IgD-negative memory B cell (primary cell): Measurements from ENCODE around the gene VPS37D. TPM values are rescaled to one million over a fixed set of nuclear protein-coding genes. Genes with fewer than 3 reads are reported as not detected.

Source experiments
- H3K27ac Mint-ChIP-seq, 3 donors: one replicate each; pipeline ENCODE4 v1.8.0; 2020 to 2022; ENCODE audit warnings: mild to moderate bottlenecking in 3 of 3, mixed read lengths in 3 of 3, moderate library complexity in 1 of 3
- H3K27me3 Mint-ChIP-seq: one replicate; pipeline ENCODE4 v1.8.0; 2021; ENCODE audit warnings: mixed read lengths
- H3K36me3 Mint-ChIP-seq: one replicate; pipeline ENCODE4 v1.8.0; 2020; ENCODE audit warnings: mild to moderate bottlenecking, mixed read lengths
- H3K4me1 Mint-ChIP-seq, 3 donors: one replicate each; pipeline ENCODE4 v1.8.0; 2020 to 2022; ENCODE audit warnings: mixed read lengths in 3 of 3, mild to moderate bottlenecking in 1 of 3
- H3K4me3 Mint-ChIP-seq, 4 donors: one replicate each; pipeline ENCODE4 v1.8.0; 2020 to 2022; ENCODE audit warnings: mild to moderate bottlenecking in 4 of 4, mixed read lengths in 4 of 4, moderate library complexity in 3 of 4
- H3K9me3 Mint-ChIP-seq, 3 donors: one replicate each; pipeline ENCODE4 v1.8.0; 2020 to 2021; ENCODE audit warnings: mixed read lengths in 3 of 3, mild to moderate bottlenecking in 1 of 3
- polyA plus RNA-seq: library from polyadenylated mRNA; unstranded; fragments of 300-500 nt; fragmentation: Illumina TruSeq; gene quantifications from one replicate; pipeline ENCODE4 v1.2.3, GENCODE V29; 2021

The VPS37D gene
- polyA plus RNA-seq, 1 donor from 2014 or later, result 0.39 TPM

DNA sequence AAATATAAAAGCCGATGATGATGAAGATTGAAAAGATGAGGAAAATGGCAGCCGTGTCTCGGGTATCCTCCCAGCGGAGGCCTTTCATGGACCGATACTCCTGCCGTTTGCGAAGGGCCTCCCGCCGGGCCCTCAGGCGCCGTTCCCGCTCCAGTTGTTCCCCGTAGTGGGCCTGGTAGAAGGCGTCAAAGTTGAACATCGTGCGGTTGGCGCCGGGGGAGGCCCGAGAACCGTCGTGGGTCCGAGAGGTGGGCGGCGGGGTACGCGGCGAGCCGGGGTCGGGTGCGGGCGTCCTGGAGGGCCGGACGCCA is 15.1 kb downstream of the VPS37D start:
- H3K4me1 Mint-ChIP-seq, result peaks cover 16 to 18% (median 18%) of the 10 kb centered on the region in 3 donors
- no peaks in the 10 kb centered on the region for H3K27me3 Mint-ChIP-seq
- H3K27ac Mint-ChIP-seq, result peak overlapping the region; percentile 23 to 96 (median 96)
- H3K36me3 Mint-ChIP-seq, result no peaks in the 10 kb centered on the region
- peak overlapping the region; percentile 97 to 99 (median 98) for H3K4me3 Mint-ChIP-seq
- no peaks in the 10 kb centered on the region for H3K9me3 Mint-ChIP-seq

- H3K4me3 Mint-ChIP-seq, result peak within 1 kb of the TSS; percentile 97 to 99 (median 98)
- peak within 1 kb of the TSS; percentile 93 to 96 (median 96) for H3K27ac Mint-ChIP-seq
- no peaks in the 10 kb centered on the region for H3K9me3 Mint-ChIP-seq
- H3K27me3 Mint-ChIP-seq, result no peaks in the 10 kb centered on the region
- H3K36me3 Mint-ChIP-seq, result no peaks in the 10 kb centered on the region
- H3K4me1 Mint-ChIP-seq, result peaks cover 16 to 18% (median 18%) of the 10 kb centered on the region in 3 donors
Measured at GRCh38 chr7:73683056-73683787, 15.6 kb downstream of the VPS37D start, which contains the start of the genes BUD23 and DNAJC30. Gene BUD23 (plus strand): TSS chr7:73683597. CDS start chr7:73683626, 29 bp downstream. Gene DNAJC30 (minus strand): TSS chr7:73683453. CDS start chr7:73683423, 30 bp downstream.

- H3K4me1 Mint-ChIP-seq, result peaks cover 16 to 22% (median 17%) of the 10 kb centered on the region in 3 donors
- no peaks in the 10 kb centered on the region for H3K27me3 Mint-ChIP-seq
- H3K9me3 Mint-ChIP-seq, result no peaks in the 10 kb centered on the region
- H3K4me3 Mint-ChIP-seq, result peak overlapping the region; percentile 97 to 99 (median 98)
- peak overlapping the region; percentile 93 to 96 (median 96) for H3K27ac Mint-ChIP-seq
- H3K36me3 Mint-ChIP-seq, result peaks cover 4% of the 10 kb centered on the region
Measured at GRCh38 chr7:73683788-73684693, 16.4 kb downstream of the VPS37D start.

DNA sequence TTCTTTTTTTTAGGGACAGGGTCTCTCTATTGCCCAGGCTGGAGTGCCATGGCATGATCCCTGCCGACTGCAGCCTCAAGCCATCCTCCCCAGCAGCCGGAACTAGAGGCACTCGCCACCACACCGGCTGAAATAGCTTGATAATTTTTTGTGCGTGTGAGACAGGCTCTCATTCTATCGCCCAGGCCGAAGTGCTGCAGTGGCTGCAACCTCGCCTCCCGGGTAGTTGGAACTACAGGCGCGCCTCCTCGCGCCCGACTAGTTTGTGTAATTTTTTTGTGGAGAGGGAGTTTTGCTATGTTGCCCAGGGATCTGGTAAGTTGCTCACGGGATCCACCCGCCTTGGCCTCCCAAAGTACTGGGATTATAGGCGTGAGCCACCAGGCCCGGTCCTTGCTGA is 17.7 kb downstream of the VPS37D start:
- Mint-ChIP-seq H3K4me3 (peak overlapping the region; percentile 39 to 98 (median 64)), H3K27me3 (no peaks in the 10 kb centered on the region), H3K4me1 (peaks cover 16 to 27% (median 23%) of the 10 kb centered on the region in 3 donors), H3K27ac (peak overlapping the region in 1 of 3 donors; percentile 45), H3K36me3 (peaks cover 4% of the 10 kb centered on the region), H3K9me3 (no peaks in the 10 kb centered on the region)

DNA sequence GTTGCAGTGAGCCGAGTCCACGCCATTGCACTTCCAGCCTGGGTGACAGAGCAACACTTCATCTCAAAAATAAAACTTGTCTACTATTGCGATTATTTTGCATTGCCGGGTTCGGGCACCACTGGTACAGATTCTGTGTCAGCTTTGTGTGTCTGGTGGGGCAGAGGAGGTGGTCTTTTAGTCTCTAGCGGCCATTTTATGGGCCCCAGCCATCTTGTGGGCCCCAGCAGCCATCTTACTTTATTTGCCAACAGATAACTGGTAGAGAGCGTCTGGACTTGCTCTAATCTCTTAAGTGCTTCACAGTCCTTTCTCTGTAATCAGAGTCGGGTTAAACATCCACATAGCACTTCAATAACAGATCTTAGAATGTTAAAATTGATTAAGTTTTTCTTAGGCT is 20.7 kb downstream of the VPS37D start:
- Mint-ChIP-seq H3K36me3 (peaks cover 10% of the 10 kb centered on the region), H3K4me3 (no peak overlapping the region), H3K27me3 (no peaks in the 10 kb centered on the region), H3K4me1 (peaks cover 6 to 13% (median 12%) of the 10 kb centered on the region in 3 donors), H3K9me3 (no peaks in the 10 kb centered on the region), H3K27ac (peak overlapping the region in 1 of 3 donors; percentile 44)

GRCh38 chr7:73690646-73691045 is 23.0 kb downstream of the VPS37D start:
- H3K4me1 Mint-ChIP-seq, result peaks cover 0 to 10% (median 9%) of the 10 kb centered on the region in 3 donors
- H3K9me3 Mint-ChIP-seq, result no peaks in the 10 kb centered on the region
- H3K4me3 Mint-ChIP-seq, result no peak overlapping the region
- H3K36me3 Mint-ChIP-seq, result peaks cover 10% of the 10 kb centered on the region
- H3K27ac Mint-ChIP-seq, result no peak overlapping the region
- no peaks in the 10 kb centered on the region for H3K27me3 Mint-ChIP-seq

- no peak overlapping the region for H3K27ac Mint-ChIP-seq
- no peak overlapping the region for H3K4me3 Mint-ChIP-seq
- H3K9me3 Mint-ChIP-seq, result no peaks in the 10 kb centered on the region
- peaks cover 0 to 2% (median 0%) of the 10 kb centered on the region in 3 donors for H3K4me1 Mint-ChIP-seq
- peaks cover 11% of the 10 kb centered on the region for H3K36me3 Mint-ChIP-seq
- no peaks in the 10 kb centered on the region for H3K27me3 Mint-ChIP-seq
Measured at GRCh38 chr7:73696372-73696771, 28.7 kb downstream of the VPS37D start.

DNA sequence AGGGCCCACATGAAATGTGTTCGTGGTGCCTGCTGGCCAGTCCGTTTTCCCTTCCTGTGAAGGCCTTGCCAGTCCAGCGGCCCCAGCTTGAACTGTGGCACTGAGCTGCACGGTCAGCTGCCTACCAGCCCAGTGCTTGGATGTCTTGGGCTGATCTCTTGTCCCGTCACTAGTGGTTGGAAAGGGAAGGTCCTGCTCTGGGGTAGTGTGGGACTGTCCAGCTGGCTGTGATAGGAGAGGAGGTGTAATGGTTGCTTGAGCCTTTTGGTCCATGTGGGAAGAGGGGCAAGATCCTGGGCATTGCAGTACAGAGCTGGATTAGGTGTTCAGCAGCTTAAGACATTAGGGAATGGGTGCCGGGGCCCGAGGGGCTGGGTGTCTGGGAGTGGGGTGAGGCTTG is 30.8 kb downstream of the VPS37D start:
- peaks cover 6% of the 10 kb centered on the region for H3K36me3 Mint-ChIP-seq
- peaks cover 4% of the 10 kb centered on the region for H3K27me3 Mint-ChIP-seq
- peaks cover 0 to 3% (median 0%) of the 10 kb centered on the region in 3 donors for H3K4me1 Mint-ChIP-seq
- no peaks in the 10 kb centered on the region for H3K9me3 Mint-ChIP-seq
- no peak overlapping the region for H3K27ac Mint-ChIP-seq
- no peak overlapping the region for H3K4me3 Mint-ChIP-seq

- H3K4me1 Mint-ChIP-seq, result peaks cover 0 to 3% (median 2%) of the 10 kb centered on the region in 3 donors
- peaks cover 5% of the 10 kb centered on the region for H3K27me3 Mint-ChIP-seq
- no peak overlapping the region for H3K4me3 Mint-ChIP-seq
- H3K27ac Mint-ChIP-seq, result no peak overlapping the region
- H3K9me3 Mint-ChIP-seq, result no peaks in the 10 kb centered on the region
- H3K36me3 Mint-ChIP-seq, result peaks cover 6% of the 10 kb centered on the region
Measured at GRCh38 chr7:73699370-73700068, 31.9 kb downstream of the VPS37D start.

- H3K4me3 Mint-ChIP-seq, result no peak overlapping the region
- no peak overlapping the region for H3K27ac Mint-ChIP-seq
- H3K27me3 Mint-ChIP-seq, result peaks cover 5% of the 10 kb centered on the region
- H3K4me1 Mint-ChIP-seq, result peaks cover 0 to 3% (median 2%) of the 10 kb centered on the region in 3 donors
- H3K36me3 Mint-ChIP-seq, result peaks cover 6% of the 10 kb centered on the region
- no peaks in the 10 kb centered on the region for H3K9me3 Mint-ChIP-seq
Measured at GRCh38 chr7:73700069-73700423, 32.4 kb downstream of the VPS37D start.

- Mint-ChIP-seq H3K9me3 (no peaks in the 10 kb centered on the region), H3K27ac (no peak overlapping the region)
Measured at GRCh38 chr7:73700581-73701134, 33.0 kb downstream of the VPS37D start.

GRCh38 chr7:73701357-73701995 is 33.8 kb downstream of the VPS37D start:
- Mint-ChIP-seq H3K36me3 (peaks cover 6% of the 10 kb centered on the region), H3K27ac (peak overlapping the region in 1 of 3 donors; percentile 23), H3K9me3 (no peaks in the 10 kb centered on the region), H3K4me3 (no peak overlapping the region), H3K4me1 (peaks cover 0 to 4% (median 2%) of the 10 kb centered on the region in 3 donors), H3K27me3 (peaks cover 5% of the 10 kb centered on the region)

More at GRCh38 chr7:73700581-73701134, 33.0 kb downstream of the VPS37D start:
- peaks cover 5% of the 10 kb centered on the region for H3K27me3 Mint-ChIP-seq
- no peak overlapping the region for H3K4me3 Mint-ChIP-seq
- peaks cover 0 to 3% (median 2%) of the 10 kb centered on the region in 3 donors for H3K4me1 Mint-ChIP-seq
- H3K36me3 Mint-ChIP-seq, result peaks cover 6% of the 10 kb centered on the region

GRCh38 chr7:73702226-73702625 is 34.6 kb downstream of the VPS37D start:
- H3K36me3 Mint-ChIP-seq, result peaks cover 6% of the 10 kb centered on the region
- H3K27me3 Mint-ChIP-seq, result peaks cover 5% of the 10 kb centered on the region
- no peaks in the 10 kb centered on the region for H3K9me3 Mint-ChIP-seq
- peak overlapping the region in 2 of 3 donors; percentile 23 to 48 for H3K27ac Mint-ChIP-seq
- peaks cover 0 to 10% (median 2%) of the 10 kb centered on the region in 3 donors for H3K4me1 Mint-ChIP-seq
- peak overlapping the region in 1 of 4 donors; percentile 1 for H3K4me3 Mint-ChIP-seq

- Mint-ChIP-seq H3K9me3 (no peaks in the 10 kb centered on the region), H3K4me3 (no peak overlapping the region), H3K36me3 (peaks cover 4% of the 10 kb centered on the region), H3K27ac (peak overlapping the region in 1 of 3 donors; percentile 48), H3K4me1 (peaks cover 0 to 10% (median 2%) of the 10 kb centered on the region in 3 donors), H3K27me3 (peaks cover 5% of the 10 kb centered on the region)
Measured at GRCh38 chr7:73702665-73703064, 35.0 kb downstream of the VPS37D start.
